ENCODE results near the gene LMX1A.

- TF ChIP-seq CTCF (IDR thresholded peaks at IDR 0.05; ENCODE audit: poor library complexity, severe bottlenecking) (no peak), EZH2 (IDR thresholded peaks at IDR 0.05; ENCODE audit: borderline replicate concordance, insufficient read depth, low read length, poor library complexity, severe bottlenecking) (no peak), POLR2AphosphoS5 (IDR thresholded peaks at IDR 0.05) (no peak)
Observed at GRCh38 chr1:165351863-165352441, 4.6 kb downstream of the LMX1A start.

Measured in neural cell (in vitro differentiated cells).